ENCODE results near the gene UNC45A. TPM values are rescaled to one million over a fixed set of nuclear protein-coding genes. Genes with fewer than 3 reads are reported as not detected.

Gene UNC45A
- total RNA-seq, 2 donors from 2014 or later, result 52.2 to 70.1 TPM

GRCh38 chr15:90933301-90933700 is 1.8 kb upstream of the UNC45A start:
- Histone ChIP-seq H3K9me3 (no peaks in the 10 kb centered on the region), H3K36me3 (no peaks in the 10 kb centered on the region), H3K4me1 (replicated peaks) (peaks cover 9% of the 10 kb centered on the region), H3K27me3 (replicated peaks; ENCODE audit: insufficient read depth) (no peaks in the 10 kb centered on the region), H3K27ac (no peak overlapping the region), H3K4me3 (no peak overlapping the region)
- TF ChIP-seq POLR2A (IDR thresholded peaks at IDR 0.05) (no peak), POLR2AphosphoS5 (IDR thresholded peaks at IDR 0.05) (no peak), CTCF (IDR thresholded peaks at IDR 0.05) (no peak)
- 75% methylated on average over 1 of the region's 1 CpG for WGBS
- DNase-seq (ENCODE audit: low spot score), result no peak
- intact Hi-C loops (cut with DNase I), result loop anchor here (2.0 kb wide), 1 partner anchor 30 kb away; the partner anchor contains the start of gene MAN2A2

- intact Hi-C loops (cut with DNase I), result no loop called here
- Histone ChIP-seq H3K27me3 (replicated peaks; ENCODE audit: insufficient read depth) (no peaks in the 10 kb centered on the region), H3K27ac (peak overlapping the region; percentile 83 to 88), H3K36me3 (peaks cover 0 to 5% of the 10 kb centered on the region in 2 donors), H3K4me1 (replicated peaks) (peaks cover 9% of the 10 kb centered on the region), H3K4me3 (peak overlapping the region; percentile 63 to 71), H3K9me3 (no peaks in the 10 kb centered on the region)
- under 1% methylated on average over 18 of the region's 19 CpGs for WGBS
- no peak for TF ChIP-seq POLR2A (IDR thresholded peaks at IDR 0.05)
- no peak for TF ChIP-seq POLR2AphosphoS5 (IDR thresholded peaks at IDR 0.05)
- TF ChIP-seq CTCF (IDR thresholded peaks at IDR 0.05), result peak; percentile 65 to 89 (median 80)
- DNase-seq (ENCODE audit: low spot score), result peak; percentile 88
Measured at GRCh38 chr15:90934256-90934948, 683 bp upstream of the UNC45A start.

- WGBS, result 50% methylated on average over 1 of the region's 1 CpG
- intact Hi-C loops (cut with DNase I), result no loop called here
- TF ChIP-seq POLR2AphosphoS5 (IDR thresholded peaks at IDR 0.05) (no peak), CTCF (IDR thresholded peaks at IDR 0.05) (no peak), POLR2A (IDR thresholded peaks at IDR 0.05) (no peak)
- H3K27ac ChIP-seq, result no peak overlapping the region
- no peaks in the 10 kb centered on the region for H3K9me3 ChIP-seq
- no peak for DNase-seq (ENCODE audit: low spot score)
- H3K36me3 ChIP-seq, result peaks cover 10 to 24% of the 10 kb centered on the region in 2 donors
- no peak overlapping the region for H3K4me3 ChIP-seq
- peaks cover 9% of the 10 kb centered on the region for H3K4me1 ChIP-seq (replicated peaks)
- no peaks in the 10 kb centered on the region for H3K27me3 ChIP-seq (replicated peaks; ENCODE audit: insufficient read depth)
Measured at GRCh38 chr15:90936823-90937222, 1.7 kb downstream of the UNC45A start.

GRCh38 chr15:90938261-90938660 is 3.2 kb downstream of the UNC45A start:
- Histone ChIP-seq H3K9me3 (no peaks in the 10 kb centered on the region), H3K4me1 (replicated peaks) (peaks cover 9% of the 10 kb centered on the region), H3K27me3 (replicated peaks; ENCODE audit: insufficient read depth) (no peaks in the 10 kb centered on the region), H3K36me3 (peaks cover 19 to 24% of the 10 kb centered on the region in 2 donors), H3K27ac (no peak overlapping the region), H3K4me3 (no peak overlapping the region)
- TF ChIP-seq POLR2AphosphoS5 (IDR thresholded peaks at IDR 0.05) (no peak), CTCF (IDR thresholded peaks at IDR 0.05) (no peak), POLR2A (IDR thresholded peaks at IDR 0.05) (no peak)
- no peak for DNase-seq (ENCODE audit: low spot score)
- intact Hi-C loops (cut with DNase I), result no loop called here
- 89% methylated on average over 5 of the region's 5 CpGs for WGBS

GRCh38 chr15:90939756-90940155 is 4.7 kb downstream of the UNC45A start:
- no peak for DNase-seq (ENCODE audit: low spot score)
- intact Hi-C loops (cut with DNase I), result no loop called here
- TF ChIP-seq POLR2AphosphoS5 (IDR thresholded peaks at IDR 0.05) (no peak), CTCF (IDR thresholded peaks at IDR 0.05) (no peak), POLR2A (IDR thresholded peaks at IDR 0.05) (no peak)
- H3K4me1 ChIP-seq (replicated peaks), result peaks cover 9% of the 10 kb centered on the region
- WGBS, result 79% methylated on average over 7 of the region's 7 CpGs
- H3K27me3 ChIP-seq (replicated peaks; ENCODE audit: insufficient read depth), result no peaks in the 10 kb centered on the region
- no peak overlapping the region for H3K4me3 ChIP-seq
- no peak overlapping the region for H3K27ac ChIP-seq
- H3K9me3 ChIP-seq, result no peaks in the 10 kb centered on the region
- H3K36me3 ChIP-seq, result peaks cover 26 to 32% of the 10 kb centered on the region in 2 donors

All from prostate gland (tissue), 2 donors.